ENCODE measurements around the gene LMNA. TPM values are rescaled to one million over a fixed set of nuclear protein-coding genes. Genes with fewer than 3 reads are reported as not detected.

The LMNA gene
- total RNA-seq, 1 donor from 2014 or later, result 47.7 TPM

DNA sequence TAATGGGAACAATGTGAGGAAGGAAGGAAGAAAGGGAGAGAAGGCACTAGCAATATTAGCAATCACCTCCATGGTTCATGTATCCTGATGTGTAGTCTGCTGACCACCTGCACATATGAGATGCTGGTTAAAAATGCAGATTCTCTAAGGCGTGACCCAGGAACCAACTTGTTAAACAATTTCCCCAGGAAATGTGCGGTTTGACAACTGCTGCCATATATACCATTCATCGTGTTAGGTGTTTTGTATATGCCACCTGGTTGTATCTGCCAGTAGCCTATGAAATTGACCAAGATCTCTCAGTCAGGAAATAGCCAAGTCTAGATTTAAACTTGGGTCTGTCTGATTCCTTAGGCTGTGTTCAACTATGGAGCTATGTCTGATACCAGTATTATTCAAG lies 43.0 kb downstream of the LMNA start:
- DNase-seq, result no peak
- H3K9me3 Mint-ChIP-seq (ENCODE audit: unreplicated experiment), result peaks cover 2% of the 10 kb centered on the region
- H3K4me3 Mint-ChIP-seq (ENCODE audit: unreplicated experiment), result no peak overlapping the region
- H3K4me1 Mint-ChIP-seq (ENCODE audit: low read depth, unreplicated experiment), result no peaks in the 10 kb centered on the region
- no peak overlapping the region for H3K27ac Mint-ChIP-seq (ENCODE audit: unreplicated experiment)
- peaks cover 10% of the 10 kb centered on the region for H3K27me3 Mint-ChIP-seq (ENCODE audit: unreplicated experiment)
- TF ChIP-seq, protein P1, sequence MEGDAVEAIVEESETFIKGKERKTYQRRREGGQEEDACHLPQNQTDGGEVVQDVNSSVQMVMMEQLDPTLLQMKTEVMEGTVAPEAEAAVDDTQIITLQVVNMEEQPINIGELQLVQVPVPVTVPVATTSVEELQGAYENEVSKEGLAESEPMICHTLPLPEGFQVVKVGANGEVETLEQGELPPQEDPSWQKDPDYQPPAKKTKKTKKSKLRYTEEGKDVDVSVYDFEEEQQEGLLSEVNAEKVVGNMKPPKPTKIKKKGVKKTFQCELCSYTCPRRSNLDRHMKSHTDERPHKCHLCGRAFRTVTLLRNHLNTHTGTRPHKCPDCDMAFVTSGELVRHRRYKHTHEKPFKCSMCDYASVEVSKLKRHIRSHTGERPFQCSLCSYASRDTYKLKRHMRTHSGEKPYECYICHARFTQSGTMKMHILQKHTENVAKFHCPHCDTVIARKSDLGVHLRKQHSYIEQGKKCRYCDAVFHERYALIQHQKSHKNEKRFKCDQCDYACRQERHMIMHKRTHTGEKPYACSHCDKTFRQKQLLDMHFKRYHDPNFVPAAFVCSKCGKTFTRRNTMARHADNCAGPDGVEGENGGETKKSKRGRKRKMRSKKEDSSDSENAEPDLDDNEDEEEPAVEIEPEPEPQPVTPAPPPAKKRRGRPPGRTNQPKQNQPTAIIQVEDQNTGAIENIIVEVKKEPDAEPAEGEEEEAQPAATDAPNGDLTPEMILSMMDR (IDR thresholded peaks at IDR 0.05; ENCODE audit: partially characterized antibody, unreplicated experiment), result no peak
- H3K36me3 Mint-ChIP-seq (ENCODE audit: unreplicated experiment), result no peaks in the 10 kb centered on the region

DNA sequence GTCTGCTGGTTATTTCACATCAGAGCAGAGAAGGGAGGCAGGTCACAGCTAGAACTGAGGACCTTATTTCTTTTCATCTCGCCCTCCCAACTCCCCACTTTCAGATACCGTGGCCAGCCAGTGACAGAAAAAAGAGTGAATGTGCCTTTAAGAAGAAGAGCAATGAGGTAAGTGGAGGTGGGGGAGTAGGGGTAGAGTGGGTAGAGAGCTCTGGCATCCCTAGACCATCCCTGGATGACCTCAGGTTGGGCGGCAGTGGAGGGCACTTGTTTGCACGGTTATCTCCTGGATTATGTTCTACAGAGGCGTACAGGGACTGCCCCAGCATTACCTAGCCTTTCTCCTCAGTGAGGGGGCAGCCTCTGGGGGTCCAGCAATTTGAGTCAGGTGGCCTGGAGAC lies 43.5 kb downstream of the LMNA start:
- H3K4me3 Mint-ChIP-seq (ENCODE audit: unreplicated experiment), result no peak overlapping the region
- H3K9me3 Mint-ChIP-seq (ENCODE audit: unreplicated experiment), result peaks cover 2% of the 10 kb centered on the region
- H3K4me1 Mint-ChIP-seq (ENCODE audit: low read depth, unreplicated experiment), result no peaks in the 10 kb centered on the region
- H3K27ac Mint-ChIP-seq (ENCODE audit: unreplicated experiment), result no peak overlapping the region
- H3K27me3 Mint-ChIP-seq (ENCODE audit: unreplicated experiment), result peaks cover 10% of the 10 kb centered on the region
- H3K36me3 Mint-ChIP-seq (ENCODE audit: unreplicated experiment), result no peaks in the 10 kb centered on the region
- no peak for DNase-seq
- TF ChIP-seq, protein P1 (IDR thresholded peaks at IDR 0.05; ENCODE audit: partially characterized antibody, unreplicated experiment), result no peak

DNA sequence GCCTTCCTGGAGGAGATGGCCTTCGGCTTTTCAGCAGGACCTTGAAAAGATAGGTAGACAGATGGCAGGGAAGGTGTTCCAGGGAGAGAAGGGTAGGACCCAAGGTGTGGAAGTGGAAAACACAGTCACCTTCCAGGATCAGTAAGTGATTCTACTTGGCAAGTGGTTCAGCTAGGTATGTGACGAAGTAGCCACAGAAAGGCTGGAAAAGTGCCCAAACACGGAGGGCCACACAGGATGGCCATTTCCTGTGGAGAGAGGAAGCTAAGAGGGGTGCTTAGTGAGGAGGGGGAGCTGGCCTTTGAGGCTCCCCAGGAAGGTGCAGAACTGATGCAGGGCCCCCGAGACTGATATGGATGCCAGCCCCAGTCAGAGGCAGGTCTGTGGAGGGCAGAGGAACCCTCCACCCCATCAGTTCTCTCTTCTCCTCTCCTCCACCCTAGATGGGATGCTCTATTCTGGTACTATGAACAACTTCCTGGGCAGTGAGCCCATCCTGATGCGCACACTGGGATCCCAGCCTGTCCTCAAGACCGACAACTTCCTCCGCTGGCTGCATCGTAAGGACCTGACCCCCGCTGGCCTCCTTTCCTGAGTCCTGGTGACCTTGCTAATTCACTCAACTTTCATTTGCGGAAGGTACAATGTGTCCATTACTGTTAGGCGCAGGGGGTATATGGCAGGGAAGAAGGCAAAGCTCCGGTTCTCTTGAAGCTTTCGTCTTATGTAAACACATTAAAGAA lies 45.7 kb downstream of the LMNA start:
- Mint-ChIP-seq H3K27ac (ENCODE audit: unreplicated experiment) (no peak overlapping the region), H3K9me3 (ENCODE audit: unreplicated experiment) (no peaks in the 10 kb centered on the region), H3K27me3 (ENCODE audit: unreplicated experiment) (peaks cover 10% of the 10 kb centered on the region), H3K4me1 (ENCODE audit: low read depth, unreplicated experiment) (no peaks in the 10 kb centered on the region), H3K4me3 (ENCODE audit: unreplicated experiment) (peak overlapping the region; percentile 63), H3K36me3 (ENCODE audit: unreplicated experiment) (no peaks in the 10 kb centered on the region)
- TF ChIP-seq, protein P1 (IDR thresholded peaks at IDR 0.05; ENCODE audit: partially characterized antibody, unreplicated experiment), result no peak
- no peak for DNase-seq

DNA sequence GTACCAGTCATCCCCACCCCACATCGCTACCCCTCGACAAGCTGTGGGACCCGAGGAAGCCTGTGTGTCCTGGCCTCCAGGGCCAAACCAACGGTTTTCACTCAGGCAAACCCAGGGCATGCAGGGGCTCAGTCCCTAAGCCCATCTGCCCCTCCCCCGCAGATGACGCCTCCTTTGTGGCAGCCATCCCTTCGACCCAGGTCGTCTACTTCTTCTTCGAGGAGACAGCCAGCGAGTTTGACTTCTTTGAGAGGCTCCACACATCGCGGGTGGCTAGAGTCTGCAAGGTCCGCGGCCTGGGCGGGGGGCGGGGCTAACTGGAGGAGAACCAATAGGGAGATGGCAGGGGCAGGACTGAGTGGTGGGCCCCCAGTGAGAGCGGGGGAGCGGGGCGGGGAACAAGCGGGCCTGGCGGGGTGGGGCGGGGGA lies 46.2 kb downstream of the LMNA start:
- H3K36me3 Mint-ChIP-seq (ENCODE audit: unreplicated experiment), result no peaks in the 10 kb centered on the region
- H3K9me3 Mint-ChIP-seq (ENCODE audit: unreplicated experiment), result no peaks in the 10 kb centered on the region
- no peak overlapping the region for H3K27ac Mint-ChIP-seq (ENCODE audit: unreplicated experiment)
- peak; percentile 81 for DNase-seq
- H3K27me3 Mint-ChIP-seq (ENCODE audit: unreplicated experiment), result peaks cover 10% of the 10 kb centered on the region
- TF ChIP-seq, protein P1 (IDR thresholded peaks at IDR 0.05; ENCODE audit: partially characterized antibody, unreplicated experiment), result no peak
- no peaks in the 10 kb centered on the region for H3K4me1 Mint-ChIP-seq (ENCODE audit: low read depth, unreplicated experiment)
- peak overlapping the region; percentile 63 for H3K4me3 Mint-ChIP-seq (ENCODE audit: unreplicated experiment)

DNA sequence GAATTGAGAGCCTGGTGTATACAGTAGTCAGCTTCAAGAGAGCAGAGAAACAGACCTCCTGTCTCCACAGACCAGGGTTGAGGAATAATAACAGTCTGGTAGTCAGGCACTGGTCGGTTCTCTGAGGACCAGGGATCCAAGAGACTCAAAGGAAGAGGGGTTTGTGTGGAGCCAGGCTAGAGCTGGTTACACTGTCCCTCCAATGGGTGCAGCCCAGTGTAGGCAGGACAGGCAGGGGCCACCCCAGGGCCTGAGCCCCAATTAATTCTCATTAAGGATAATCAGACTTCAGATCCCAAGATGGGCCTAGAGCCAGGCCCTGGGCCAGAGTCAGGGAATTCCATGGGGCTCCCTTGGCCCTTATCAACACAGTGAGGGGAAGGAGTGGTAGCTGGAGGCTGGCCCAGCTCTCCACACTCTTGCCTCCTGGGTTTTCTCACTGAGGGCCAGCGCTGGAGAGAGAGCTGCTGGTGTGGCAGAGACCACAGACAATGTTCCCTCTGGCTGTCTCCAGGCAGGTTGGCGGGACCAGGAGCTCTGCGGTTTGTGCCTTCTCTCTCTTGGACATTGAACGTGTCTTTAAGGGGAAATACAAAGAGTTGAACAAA lies 48.0 kb downstream of the LMNA start:
- Mint-ChIP-seq H3K4me3 (ENCODE audit: unreplicated experiment) (no peak overlapping the region), H3K4me1 (ENCODE audit: low read depth, unreplicated experiment) (no peaks in the 10 kb centered on the region), H3K9me3 (ENCODE audit: unreplicated experiment) (no peaks in the 10 kb centered on the region), H3K36me3 (ENCODE audit: unreplicated experiment) (no peaks in the 10 kb centered on the region), H3K27ac (ENCODE audit: unreplicated experiment) (no peak overlapping the region), H3K27me3 (ENCODE audit: unreplicated experiment) (peaks cover 6% of the 10 kb centered on the region)
- DNase-seq, result no peak
- TF ChIP-seq, protein P1 (IDR thresholded peaks at IDR 0.05; ENCODE audit: partially characterized antibody, unreplicated experiment), result no peak
